Tibial nerve (tissue), 3 donors: ENCODE measurements around the gene KNTC1.

ENCODE experiments used
- POLR2A ChIP-seq, 2 donors: fragments of 450-650 bp; IDR thresholded peaks; one replicate each; pipeline ENCODE4 v1.6.1; 2017; ENCODE audit warnings: antibody characterized with exemption in 2 of 2, mild to moderate bottlenecking in 2 of 2, moderate library complexity in 2 of 2
- TF ChIP-seq, protein P1 (sequence below), 5 experiments: fragments of 200-600 bp in 3 of 5; fragments of 450-650 bp in 2 of 5; sonication (generic) in 3 of 5; IDR thresholded peaks; one replicate each; pipeline ENCODE4 v1.5.1; 2016 to 2019; ENCODE audit warnings: antibody characterized with exemption in 5 of 5, mild to moderate bottlenecking in 3 of 5, moderate library complexity in 2 of 5

DNA sequence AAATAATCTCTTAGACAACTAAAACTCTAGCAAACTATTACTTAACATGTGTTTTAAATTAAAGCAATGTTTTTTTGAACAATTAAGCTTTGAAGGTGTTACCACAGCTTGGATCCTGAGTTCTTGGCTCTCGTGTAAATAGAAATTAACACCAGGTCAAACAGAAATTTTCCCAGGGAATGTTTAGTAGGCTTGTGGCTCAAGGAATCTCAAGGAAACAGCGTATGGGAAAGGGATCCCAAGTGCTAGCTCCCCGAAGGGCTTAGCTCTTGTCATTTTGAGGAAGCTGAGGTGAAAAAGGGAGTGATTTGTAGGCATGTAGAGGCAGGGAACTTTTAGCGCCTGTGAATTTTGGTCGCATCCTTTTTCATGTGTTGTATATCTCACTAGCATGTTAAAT is 11.4 kb downstream of the KNTC1 start:
- TF ChIP-seq, protein P1, sequence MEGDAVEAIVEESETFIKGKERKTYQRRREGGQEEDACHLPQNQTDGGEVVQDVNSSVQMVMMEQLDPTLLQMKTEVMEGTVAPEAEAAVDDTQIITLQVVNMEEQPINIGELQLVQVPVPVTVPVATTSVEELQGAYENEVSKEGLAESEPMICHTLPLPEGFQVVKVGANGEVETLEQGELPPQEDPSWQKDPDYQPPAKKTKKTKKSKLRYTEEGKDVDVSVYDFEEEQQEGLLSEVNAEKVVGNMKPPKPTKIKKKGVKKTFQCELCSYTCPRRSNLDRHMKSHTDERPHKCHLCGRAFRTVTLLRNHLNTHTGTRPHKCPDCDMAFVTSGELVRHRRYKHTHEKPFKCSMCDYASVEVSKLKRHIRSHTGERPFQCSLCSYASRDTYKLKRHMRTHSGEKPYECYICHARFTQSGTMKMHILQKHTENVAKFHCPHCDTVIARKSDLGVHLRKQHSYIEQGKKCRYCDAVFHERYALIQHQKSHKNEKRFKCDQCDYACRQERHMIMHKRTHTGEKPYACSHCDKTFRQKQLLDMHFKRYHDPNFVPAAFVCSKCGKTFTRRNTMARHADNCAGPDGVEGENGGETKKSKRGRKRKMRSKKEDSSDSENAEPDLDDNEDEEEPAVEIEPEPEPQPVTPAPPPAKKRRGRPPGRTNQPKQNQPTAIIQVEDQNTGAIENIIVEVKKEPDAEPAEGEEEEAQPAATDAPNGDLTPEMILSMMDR (IDR thresholded peaks at IDR 0.05): no peak
- TF ChIP-seq POLR2A (IDR thresholded peaks at IDR 0.05): no peak
